Sigmoid colon (tissue), 4 donors: ENCODE results near the gene DNAH17.

Experiments
- POLR2A ChIP-seq, 2 donors: fragments of 450-650 bp; IDR thresholded peaks; one replicate each; pipeline ENCODE4 v1.6.1; 2016; ENCODE audit warnings: antibody characterized with exemption in 2 of 2, mild to moderate bottlenecking in 2 of 2, moderate library complexity in 2 of 2
- POLR2AphosphoS5 ChIP-seq, 4 donors: sonication (generic); formaldehyde crosslinking; IDR thresholded peaks; one replicate each; pipeline ENCODE4 v1.6.1; 2017; ENCODE audit warnings: antibody characterized with exemption in 4 of 4

DNA sequence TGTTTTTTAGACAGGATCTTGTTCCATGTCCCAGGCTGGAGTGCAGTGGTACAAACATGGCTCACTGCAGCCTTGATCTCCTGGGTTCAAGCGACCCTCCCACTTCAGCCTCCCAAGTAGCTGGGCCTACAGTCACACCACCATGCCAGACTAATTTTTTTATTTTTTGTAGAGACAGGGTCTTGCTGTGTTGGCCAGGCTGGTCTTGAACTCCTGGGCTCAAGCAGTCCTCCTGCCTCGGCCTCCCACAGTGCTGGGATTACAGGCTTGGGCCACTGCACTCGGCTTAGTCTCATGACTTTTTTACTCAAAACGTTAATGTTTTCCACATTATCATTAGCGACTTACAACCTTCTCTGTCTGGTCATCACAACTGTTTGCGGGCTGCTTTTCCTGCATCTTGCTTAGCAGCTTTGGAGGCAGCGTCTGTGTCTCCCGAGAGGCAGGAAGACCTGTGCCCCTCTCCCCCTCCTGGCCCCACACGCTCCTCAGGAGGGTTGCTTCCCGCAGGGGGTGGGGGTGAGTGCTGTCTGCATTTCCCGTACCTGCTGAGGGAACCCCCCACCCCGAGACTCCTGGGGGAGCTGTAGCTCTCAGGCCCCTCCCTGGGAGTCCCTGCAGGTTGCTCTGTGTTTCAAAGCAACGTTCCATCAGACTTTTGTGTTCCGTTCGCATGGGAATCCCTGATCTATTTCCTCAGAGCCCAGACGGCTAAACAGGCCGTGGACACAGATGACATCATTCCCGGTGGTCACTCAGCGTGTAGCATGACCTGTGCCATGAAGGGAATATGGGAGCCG is 146.1 kb downstream of the DNAH17 start:
- TF ChIP-seq POLR2A (IDR thresholded peaks at IDR 0.05) (no peak), POLR2AphosphoS5 (IDR thresholded peaks at IDR 0.05) (no peak)
